ENCODE data around the gene CCDC191. TPM values are rescaled to one million over a fixed set of nuclear protein-coding genes. Genes with fewer than 3 reads are reported as not detected.

CCDC191 gene, protein sequence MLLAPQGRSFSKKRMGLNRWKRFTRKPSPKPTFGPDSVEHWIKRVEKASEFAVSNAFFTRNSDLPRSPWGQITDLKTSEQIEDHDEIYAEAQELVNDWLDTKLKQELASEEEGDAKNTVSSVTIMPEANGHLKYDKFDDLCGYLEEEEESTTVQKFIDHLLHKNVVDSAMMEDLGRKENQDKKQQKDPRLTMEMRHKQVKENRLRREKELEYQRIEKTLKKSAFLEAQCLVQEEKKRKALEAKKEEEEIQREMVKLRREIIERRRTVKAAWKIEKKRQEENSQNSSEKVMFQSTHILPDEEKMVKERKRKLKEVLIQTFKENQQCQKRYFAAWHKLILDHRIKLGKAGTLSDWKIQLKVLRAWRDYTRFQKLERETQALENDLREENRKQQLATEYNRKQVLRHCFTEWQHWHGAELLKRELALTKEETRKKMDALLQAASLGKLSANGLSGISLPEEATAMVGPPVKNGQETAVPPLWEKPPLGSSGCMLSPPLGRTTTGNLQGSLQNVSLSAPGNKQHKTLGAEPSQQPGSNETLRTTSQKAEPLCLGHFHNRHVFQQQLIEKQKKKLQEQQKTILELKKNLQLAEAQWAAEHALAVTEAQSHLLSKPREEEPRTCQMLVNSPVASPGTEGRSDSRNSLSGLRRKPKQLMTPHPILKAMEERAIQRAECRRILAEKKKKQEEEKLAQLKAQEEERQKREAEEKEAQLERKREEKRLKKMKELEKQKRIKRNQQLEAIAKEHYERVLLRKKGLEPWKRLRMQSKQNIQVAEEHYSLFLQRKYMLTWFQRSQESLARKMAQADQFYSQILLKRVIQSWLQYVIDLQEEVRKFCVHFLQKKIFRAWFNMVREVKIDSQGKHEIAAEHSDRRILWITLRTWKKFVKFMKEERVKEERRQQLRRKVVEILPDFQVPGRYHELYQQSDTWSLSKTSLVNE
- total RNA-seq, result 2.6 and 3.6 TPM in 2 replicates

DNA sequence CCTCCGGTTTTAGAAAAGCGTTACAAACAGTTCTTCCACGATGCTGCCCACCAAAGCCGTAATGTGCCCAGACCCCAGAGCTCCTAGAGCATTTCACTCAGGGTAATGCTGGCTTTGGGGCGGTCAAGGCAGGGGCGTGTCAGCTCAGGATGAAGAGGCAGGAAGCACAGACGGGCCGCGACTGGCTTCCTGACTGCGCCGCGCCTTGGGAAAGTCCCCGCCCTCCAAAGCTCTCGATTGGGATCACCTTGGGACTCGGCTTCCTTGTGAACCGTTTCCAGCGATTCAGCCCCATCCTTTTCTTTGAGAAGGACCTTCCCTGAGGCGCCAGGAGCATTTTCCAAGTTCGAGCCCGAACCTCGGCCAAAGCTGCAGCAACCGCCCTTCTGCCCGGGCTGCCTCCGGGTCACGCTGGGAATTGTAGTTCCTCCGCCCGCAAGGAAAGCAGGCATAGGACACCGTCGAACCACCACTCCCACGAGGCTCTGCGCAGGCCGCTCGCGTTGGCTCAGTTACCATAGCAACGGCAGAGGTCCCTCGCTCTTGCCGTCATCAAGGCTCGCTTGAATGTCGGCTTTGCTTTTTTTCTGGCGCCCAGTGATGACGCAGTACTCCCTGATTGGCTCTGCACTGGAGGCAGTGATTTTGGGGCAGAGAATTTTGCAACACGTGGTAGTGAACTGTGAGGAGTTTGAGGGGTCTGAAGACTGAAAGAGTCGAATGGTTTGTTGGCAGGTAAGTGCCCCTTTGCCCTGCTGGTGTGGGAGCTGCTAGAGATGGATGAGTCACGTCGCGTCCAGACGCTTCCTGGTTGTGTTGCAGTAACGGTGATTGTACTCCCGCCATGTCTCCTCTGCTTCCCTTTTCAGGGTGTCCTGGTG is at the start of gene CCDC191, which contains the start of gene QTRT2:
TSS of gene CCDC191 (minus strand) at position 397 of the 881 bp plus-strand sequence. CDS start at position 337, 60 bp downstream.
TSS of gene QTRT2 (plus strand) at position 608 of the 881 bp plus-strand sequence. CDS start 8,521 bp downstream, outside the sequence.
- intact Hi-C loops (cut with micrococcal nuclease), result loop anchor here (1.0 to 10.0 kb wide), 18 partner anchors 109 to 1728 kb away; partner anchors contain the start of genes GRAMD1C, SLC35A5, SPICE1 and USF3

DNA sequence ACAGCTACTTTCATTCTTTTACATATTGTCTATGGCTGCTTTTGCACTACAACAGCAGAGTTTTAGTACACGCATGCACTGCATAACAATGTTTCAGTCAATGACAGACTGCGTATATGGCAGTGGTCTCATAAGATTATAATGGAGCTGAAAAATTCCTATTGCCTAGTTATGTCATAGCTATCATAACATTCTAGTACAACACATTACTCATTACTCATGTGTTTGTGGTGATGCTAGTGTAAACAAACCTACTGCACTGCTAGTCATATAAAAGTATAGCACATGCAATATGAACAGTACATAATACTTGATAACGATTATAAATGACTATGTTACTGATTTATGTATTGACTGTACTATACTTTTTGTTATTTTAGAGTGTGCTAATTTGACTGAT is 48.1 kb upstream of the CCDC191 start:
- intact Hi-C loops (cut with micrococcal nuclease), result no loop called here

DNA sequence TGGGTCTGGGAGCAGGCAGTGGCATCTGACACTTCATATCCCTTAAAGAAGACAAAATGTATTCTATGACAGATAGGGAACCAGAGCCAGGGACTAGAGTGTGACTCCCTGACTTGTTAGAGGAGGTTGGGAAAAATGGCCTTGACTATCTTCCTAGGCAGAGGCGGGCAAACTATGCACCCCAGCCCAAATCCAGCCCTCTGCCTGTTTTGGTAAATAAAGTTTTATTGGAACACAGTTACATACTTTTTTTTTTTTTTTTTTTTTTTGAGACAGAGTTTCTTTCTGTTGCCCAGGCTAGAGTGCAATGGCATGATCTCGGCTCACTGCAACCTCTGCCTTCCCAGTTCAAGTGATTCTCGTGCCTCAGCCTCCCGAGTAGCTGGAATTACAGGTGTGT is 47.5 kb upstream of the CCDC191 start:
- intact Hi-C loops (cut with micrococcal nuclease), result no loop called here

DNA sequence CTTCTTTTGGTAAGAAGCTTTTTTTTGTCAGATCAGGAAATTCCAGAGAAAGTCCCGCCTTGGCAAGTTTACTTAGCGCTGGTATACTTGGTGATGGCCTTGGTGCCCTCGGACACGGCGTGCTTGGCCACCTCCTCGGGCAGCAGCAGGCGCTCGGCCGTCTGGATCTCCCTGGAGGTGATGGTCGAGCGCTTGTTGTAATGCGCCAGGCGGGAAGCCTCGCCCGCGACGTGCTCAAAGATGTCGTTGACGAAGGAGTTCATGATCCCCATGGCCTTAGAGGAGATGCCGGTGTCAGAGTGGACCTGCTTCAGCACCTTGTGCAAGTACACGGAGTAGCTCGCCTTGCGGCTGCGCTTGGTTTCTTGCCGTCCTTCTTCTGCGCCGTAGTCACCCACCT is 46.9 kb upstream of the CCDC191 start:
- intact Hi-C loops (cut with micrococcal nuclease), result no loop called here

DNA sequence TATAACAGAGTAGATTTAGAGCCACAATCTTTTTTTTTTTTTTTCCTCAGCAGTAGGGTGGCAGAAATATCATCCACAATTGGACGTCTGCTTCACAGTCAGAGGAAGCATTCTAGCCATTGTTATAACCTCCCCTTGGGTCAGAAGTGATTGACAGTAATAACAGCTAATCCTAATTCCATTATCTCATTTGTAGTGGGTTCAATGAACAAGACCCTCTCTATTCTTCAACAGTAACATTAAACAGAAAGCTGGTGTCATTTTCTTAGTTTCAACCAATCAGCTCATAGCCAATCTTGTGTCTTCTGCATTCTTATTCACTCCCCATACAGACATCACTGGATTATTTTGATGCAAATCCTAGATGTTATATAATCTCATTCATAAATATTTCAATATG is 44.8 kb upstream of the CCDC191 start:
- intact Hi-C loops (cut with micrococcal nuclease), result no loop called here

DNA sequence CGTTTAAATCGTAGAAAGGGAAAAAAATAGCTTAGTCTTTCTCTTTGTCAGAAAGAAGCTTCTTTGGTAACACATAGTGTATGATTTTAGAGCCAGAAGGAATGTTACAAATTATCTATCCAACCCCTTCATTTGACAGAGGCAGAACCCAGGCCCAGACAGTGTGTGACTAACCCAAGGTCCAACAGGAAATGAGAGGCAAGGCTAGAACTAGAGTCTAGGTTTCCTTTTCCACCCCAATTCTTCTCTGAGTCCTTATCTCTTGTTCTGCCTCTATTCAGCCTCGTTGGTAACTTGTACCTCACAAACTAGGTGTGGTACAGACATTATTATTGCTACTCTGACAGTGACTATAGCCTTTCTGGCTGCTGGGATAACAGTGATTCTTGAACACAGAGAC is 39.5 kb upstream of the CCDC191 start:
- intact Hi-C loops (cut with micrococcal nuclease), result no loop called here

DNA sequence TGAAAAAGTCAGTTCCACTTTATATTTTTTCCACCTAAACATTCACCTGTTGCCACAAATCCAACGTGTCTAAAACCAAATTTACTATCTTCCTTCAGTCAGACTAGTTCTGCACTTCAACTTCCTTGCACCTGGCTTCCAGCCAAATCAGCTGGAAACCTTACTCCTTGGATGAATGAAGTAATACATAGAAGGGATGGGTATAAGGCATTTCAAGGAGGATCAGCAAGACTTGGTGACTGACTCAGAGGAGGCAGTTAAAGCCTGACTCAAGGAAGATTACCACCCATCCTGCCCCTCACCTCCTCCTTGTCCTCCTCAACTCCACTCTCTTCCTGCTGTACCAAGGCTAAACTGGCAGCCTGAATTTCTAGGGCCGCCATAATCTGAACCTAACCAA is 37.3 kb upstream of the CCDC191 start:
- intact Hi-C loops (cut with micrococcal nuclease), result no loop called here

DNA sequence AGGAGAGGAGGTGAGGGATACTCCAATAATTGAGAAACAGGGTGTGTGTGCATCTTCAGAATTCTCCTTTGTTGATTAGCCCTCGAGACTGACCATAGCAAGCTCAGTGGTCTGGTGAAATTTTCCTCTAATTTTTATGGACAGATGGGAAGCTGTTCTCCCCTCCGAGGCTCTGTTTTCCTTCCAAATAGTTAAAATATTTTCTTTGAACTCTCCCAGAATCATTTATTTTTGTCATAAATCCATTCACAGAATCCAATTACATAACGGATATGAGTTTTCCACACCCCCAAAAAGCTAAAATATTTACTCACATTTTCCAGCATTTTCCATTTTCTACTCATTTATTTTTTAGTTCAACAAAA is 36.7 kb upstream of the CCDC191 start:
- intact Hi-C loops (cut with micrococcal nuclease), result no loop called here

DNA sequence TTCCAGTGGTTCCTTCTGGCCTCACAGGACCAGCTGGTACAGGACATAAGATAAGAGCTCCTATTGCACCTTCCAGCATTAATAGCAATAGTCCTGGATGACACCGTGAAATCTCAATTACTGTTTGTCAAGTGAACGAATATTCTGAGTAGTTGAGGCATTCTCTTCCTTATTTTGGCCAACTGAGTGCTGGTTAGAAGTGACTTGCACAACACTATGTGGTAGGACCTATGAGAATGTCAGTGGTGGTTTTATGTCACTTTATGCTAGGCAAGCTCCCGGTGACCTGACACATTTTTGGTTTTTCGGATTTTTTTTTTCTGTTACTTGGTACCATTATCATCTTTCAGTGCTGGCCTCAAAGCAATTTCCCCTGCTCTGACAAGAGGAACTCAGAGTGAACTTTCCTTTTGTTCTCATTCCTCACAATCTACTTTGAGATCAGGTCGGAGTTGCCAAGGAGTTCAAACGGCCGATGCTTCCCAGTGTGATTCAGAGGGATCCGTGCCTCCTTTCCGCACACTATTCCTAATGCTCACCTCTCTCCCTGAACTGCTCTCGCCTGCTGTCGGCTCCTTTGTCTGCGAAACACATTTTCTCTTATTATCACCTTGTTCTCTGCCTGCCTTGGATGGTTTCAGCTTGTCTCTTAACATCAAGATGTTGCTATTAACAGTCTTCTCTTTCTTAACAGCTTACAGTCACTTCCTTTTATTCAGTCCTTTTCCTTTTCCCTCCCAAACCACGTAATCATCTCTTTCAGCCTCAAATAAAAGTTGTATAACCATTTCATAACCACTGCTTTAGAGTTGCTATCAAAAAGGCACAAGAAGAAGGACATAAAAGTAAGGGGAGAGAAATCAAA is 36.1 kb upstream of the CCDC191 start:
- intact Hi-C loops (cut with micrococcal nuclease), result no loop called here

DNA sequence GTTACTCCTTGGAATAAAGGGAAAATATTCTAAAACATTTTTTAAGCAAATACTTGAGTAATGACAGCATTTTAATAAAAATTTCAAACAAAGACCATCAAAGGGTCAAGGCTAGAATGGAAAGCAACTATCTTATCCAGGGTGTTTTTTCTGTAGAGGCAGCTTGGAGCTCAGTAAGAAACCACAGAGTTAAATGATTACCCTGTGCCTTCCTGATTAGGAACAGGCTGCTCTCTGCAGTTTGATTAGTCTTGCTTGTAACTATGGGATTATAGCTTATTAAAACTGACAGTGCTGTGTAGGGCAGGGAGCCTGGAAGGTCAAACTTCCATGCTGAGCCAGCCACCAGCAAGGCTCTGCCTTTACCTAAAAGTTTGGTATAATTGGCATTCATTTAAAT is 33.3 kb upstream of the CCDC191 start:
- intact Hi-C loops (cut with micrococcal nuclease), result no loop called here

DNA sequence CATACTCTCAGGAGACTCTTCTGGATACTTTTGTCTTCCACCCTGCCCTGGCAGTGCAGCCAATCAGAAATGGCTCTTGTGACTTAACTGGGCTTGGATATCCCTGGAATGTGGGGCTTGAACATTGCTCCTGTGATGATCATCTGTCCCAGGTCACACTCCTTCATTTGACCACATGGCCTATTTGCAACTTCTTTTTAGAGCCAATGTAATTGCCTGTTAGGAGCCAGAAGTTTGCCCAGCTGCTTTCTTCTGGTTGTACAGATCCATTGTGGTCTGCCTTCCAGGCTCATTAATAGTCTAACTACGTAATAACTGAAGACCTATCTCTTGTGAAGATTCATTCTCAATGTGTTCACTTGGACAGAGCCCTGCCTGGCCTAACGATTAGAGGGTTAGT is 30.0 kb upstream of the CCDC191 start:
- intact Hi-C loops (cut with micrococcal nuclease), result no loop called here

DNA sequence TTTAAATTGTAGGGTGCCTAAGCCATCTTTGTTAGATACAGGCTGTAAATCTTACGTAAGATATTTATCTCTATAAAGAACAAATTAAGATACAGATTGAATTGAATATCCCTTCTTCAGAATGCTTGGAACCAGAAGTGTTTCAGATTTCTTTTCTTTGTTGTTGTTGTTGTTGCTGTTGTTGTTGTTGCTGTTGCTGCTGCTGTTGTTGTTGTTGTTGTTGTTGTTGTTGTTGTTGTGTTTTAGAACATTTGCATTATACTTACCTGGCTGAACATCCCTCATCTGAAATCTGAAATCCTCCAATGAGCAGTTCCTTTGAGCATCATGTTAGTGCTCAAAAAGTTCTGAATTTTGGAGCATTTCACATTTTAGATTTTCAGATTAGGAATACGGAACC is 26.8 kb upstream of the CCDC191 start:
- intact Hi-C loops (cut with micrococcal nuclease), result no loop called here

DNA sequence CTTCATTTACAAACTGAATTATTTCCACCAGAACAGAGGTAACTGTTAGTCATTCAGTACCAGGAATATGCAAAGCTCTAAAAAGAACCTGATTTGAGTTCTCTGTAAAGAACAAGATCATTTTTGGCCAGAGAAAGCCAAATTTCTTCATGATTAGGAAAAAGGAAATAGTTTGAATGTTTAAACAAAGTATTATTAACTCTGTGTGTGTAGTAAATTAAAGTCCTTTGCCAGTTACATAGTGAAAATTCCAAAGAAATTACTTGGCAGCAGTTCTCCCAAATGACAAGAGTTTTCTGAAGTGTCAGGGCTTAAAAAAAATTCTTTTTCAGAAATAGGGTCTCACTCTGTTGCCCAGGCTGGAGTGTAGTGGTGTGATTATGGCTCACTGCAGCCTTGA is 24.7 kb upstream of the CCDC191 start:
- intact Hi-C loops (cut with micrococcal nuclease), result no loop called here

DNA sequence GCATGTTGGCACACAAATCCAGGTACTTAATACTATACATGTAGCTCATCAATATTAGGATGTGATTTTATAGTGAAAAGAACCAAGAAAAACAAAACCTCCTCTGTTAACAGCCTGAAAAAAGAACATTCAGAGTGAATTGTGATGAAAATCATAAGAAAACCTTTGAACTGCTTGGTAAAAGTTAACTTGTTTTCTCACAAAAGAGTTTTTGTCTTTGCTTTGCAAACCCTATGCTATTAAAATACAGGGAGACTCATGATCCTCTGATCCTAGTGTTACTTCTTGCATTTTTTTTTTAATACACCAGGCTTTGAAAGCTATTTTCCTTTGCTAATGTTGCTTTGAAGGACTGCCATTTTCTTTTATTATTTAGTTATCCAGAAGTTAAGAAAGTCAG is 23.9 kb upstream of the CCDC191 start:
- intact Hi-C loops (cut with micrococcal nuclease), result no loop called here

DNA sequence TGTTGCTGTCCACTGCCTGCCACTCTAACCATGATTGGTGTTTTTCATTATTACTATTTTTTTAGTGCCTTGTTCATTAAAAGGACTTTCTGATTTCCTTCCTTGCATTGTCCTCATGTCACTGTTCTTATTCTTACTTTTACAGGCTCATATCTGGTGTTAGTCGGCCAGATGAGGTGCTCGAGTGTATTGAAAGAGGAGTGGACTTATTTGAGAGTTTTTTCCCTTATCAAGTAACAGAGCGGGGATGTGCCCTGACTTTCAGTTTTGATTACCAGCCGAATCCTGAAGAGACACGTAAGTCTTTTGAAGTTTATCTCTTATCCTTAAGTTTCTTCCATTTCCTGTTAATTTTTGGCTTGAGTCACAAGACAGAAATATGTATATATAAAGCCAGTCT is 23.4 kb upstream of the CCDC191 start:
- intact Hi-C loops (cut with micrococcal nuclease), result no loop called here

DNA sequence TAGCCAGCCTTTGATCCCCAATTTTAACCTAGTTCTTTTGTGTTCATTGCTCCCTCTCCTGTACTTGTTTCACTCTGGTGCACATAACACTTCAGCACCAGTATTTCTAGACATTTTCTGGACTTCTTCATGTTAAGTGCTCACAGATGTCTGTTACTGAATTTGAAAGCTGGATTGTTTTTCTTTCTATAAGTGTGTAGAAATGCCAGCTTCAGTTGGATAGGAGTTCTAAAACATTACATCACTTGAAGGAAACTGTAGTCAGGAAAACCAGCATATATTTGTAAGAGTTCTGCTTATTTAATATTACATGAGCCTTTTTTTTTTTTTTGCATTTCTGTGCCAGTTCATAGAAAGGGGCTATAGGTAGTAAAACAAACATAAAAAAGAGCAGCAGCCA is 21.8 kb upstream of the CCDC191 start:
- intact Hi-C loops (cut with micrococcal nuclease), result loop anchor here (1.0 kb wide), 1 partner anchor 24 kb away; no protein-coding TSS in a partner anchor

DNA sequence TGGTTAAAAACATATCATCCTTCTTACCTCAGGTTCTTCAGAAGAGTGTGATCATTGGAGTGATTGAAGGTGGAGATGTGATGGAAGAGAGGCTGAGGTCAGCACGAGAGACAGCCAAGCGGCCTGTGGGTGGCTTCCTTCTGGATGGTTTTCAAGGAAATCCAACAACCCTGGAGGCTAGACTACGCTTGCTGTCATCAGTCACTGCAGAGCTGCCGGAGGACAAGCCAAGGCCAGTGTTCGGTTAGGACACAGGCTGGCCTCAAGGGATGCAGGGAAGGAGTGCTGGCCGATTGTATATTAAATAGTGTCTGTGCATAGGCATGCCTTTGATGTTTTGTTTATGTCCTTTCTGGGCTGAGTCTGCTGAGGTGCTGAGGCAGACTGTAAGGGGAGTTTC is 20.4 kb upstream of the CCDC191 start:
- intact Hi-C loops (cut with micrococcal nuclease), result no loop called here

DNA sequence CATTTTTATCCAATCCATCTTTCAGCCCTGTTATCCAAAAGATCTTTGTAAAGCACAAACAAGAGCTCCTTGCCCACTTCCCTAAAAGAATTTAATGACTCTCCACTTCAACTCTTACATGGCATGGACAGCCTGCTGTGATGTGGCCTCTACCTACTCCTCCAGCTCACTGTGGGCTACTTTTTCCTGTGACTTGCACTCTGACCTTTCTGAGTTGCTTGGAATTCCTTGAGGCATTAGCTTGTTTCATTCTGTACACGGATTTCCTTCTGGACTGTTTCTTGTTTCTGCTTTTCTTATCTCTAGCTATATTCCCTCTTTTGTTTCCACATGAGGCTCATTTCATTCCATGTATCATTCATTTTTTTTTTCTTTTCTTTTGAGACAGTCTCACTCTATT is 15.5 kb upstream of the CCDC191 start:
- intact Hi-C loops (cut with micrococcal nuclease), result no loop called here

DNA sequence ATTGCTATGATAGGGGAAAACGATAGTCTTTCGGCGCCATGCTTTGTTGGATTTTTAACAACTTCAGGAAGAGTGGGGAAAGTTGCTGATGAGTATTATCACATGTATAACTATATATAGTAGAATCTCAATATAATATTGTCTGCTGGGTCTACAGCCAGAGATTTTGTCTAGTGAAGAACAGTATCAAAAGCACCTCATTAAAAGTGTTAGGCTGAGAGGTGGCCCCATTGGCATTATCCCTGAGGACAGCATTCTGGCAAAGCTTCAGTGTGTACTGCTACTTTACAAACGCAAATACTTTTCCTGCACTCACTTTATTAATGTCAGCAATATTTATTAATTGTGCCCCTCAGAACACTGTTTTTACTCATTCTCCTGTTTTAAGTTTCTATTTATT is 12.0 kb upstream of the CCDC191 start:
- intact Hi-C loops (cut with micrococcal nuclease), result no loop called here

DNA sequence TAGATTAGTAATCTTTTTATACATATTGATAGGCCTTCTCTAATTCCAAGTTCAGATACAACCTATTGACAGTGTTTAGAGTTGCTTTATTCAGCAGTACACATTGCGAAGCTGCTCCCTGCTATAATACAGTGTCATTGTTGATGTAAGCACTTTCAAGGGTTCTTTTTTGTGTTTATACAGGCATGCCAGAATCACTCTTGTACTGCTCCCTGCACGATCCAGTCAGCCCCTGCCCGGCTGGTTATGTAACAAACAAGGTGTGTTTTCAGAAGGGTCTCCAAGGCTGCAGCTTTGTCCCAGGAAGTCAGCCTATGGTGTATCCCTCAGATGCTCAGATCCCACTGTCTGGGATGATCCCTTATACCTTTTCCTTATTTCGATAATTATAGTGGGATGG is 11.5 kb upstream of the CCDC191 start:
- intact Hi-C loops (cut with micrococcal nuclease), result no loop called here
